Measurements from ENCODE around the gene RCOR2. TPM values are rescaled to one million over a fixed set of nuclear protein-coding genes. Genes with fewer than 3 reads are reported as not detected.

RCOR2 gene
- total RNA-seq, 4 donors from 2014 or later: 0.64 to 0.82 TPM; not detected in 2

GRCh38 chr11:63919267-63920125 is 2.5 kb upstream of the RCOR2 start:
- intact Hi-C loops (cut with DNase I; ENCODE audit: low total_unique reads): loop anchor here (5.0 kb wide), 1 partner anchor 72 kb away; no protein-coding TSS in a partner anchor
- in situ Hi-C loops (cut with MboI; ENCODE audit: low pct_ligation_motif_present in 1 of 4, low pct_unique_long_range_greater_than_20kb in 1 of 4, low sequenced_read_pairs in 3 of 4): no loop called here
- Histone ChIP-seq H3K36me3 (no peaks in the 10 kb centered on the region), H3K4me3 (peak overlapping the region in 3 of 4 donors; percentile 20 to 44 (median 28)), H3K27me3 (no peaks in the 10 kb centered on the region), H3K9me3 (no peaks in the 10 kb centered on the region), H3K27ac (peak overlapping the region; percentile 84 to 90 (median 86)), H3K4me1 (peaks cover 42 to 52% (median 49%) of the 10 kb centered on the region in 4 donors)
- WGBS, 2 donors (ENCODE audit: low coverage in 1 of 2): 22% methylated on average over 36 of the region's 41 CpGs; no CpG with 5 or more reads in 1 of the 2 donors
- DNase-seq: peak; percentile 50
- TF ChIP-seq EP300 (IDR thresholded peaks at IDR 0.05; ENCODE audit: low read depth): no peak
- no peak for TF ChIP-seq POLR2A (IDR thresholded peaks at IDR 0.05)
- no peak for TF ChIP-seq POLR2AphosphoS5 (IDR thresholded peaks at IDR 0.05)
- TF ChIP-seq CTCF (IDR thresholded peaks at IDR 0.05): no peak

GRCh38 chr11:63918507-63919191 is 1.7 kb upstream of the RCOR2 start:
- no peaks in the 10 kb centered on the region for H3K27me3 ChIP-seq
- in situ Hi-C loops (cut with MboI; ENCODE audit: low pct_ligation_motif_present in 1 of 4, low pct_unique_long_range_greater_than_20kb in 1 of 4, low sequenced_read_pairs in 3 of 4) (no loop called here), intact Hi-C loops (cut with DNase I; ENCODE audit: low total_unique reads) (no loop called here)
- no peaks in the 10 kb centered on the region for H3K9me3 ChIP-seq
- H3K4me1 ChIP-seq: peaks cover 42 to 52% (median 49%) of the 10 kb centered on the region in 4 donors
- TF ChIP-seq CTCF (IDR thresholded peaks at IDR 0.05) (no peak), EP300 (IDR thresholded peaks at IDR 0.05; ENCODE audit: low read depth) (no peak), POLR2AphosphoS5 (IDR thresholded peaks at IDR 0.05) (no peak), POLR2A (IDR thresholded peaks at IDR 0.05) (no peak)
- no peak for DNase-seq
- peak overlapping the region; percentile 84 to 90 (median 86) for H3K27ac ChIP-seq
- WGBS, 2 donors (ENCODE audit: low coverage in 1 of 2): 34 to 43% methylated on average over 3 to 9 of the region's 9 CpGs
- H3K36me3 ChIP-seq: no peaks in the 10 kb centered on the region
- peak overlapping the region in 3 of 4 donors; percentile 20 to 56 (median 28) for H3K4me3 ChIP-seq

- intact Hi-C loops (cut with DNase I; ENCODE audit: low total_unique reads): no loop called here
- peak; percentile 62 for DNase-seq
- in situ Hi-C loops (cut with MboI; ENCODE audit: low pct_ligation_motif_present in 1 of 4, low pct_unique_long_range_greater_than_20kb in 1 of 4, low sequenced_read_pairs in 3 of 4): no loop called here
- peak overlapping the region; percentile 84 to 90 (median 86) for H3K27ac ChIP-seq
- H3K27me3 ChIP-seq: no peaks in the 10 kb centered on the region
- H3K4me1 ChIP-seq: peaks cover 42 to 52% (median 49%) of the 10 kb centered on the region in 4 donors
- WGBS, 2 donors (ENCODE audit: low coverage in 1 of 2): 7% methylated on average over 40 of the region's 50 CpGs; no CpG with 5 or more reads in 1 of the 2 donors
- peak overlapping the region; percentile 1 to 56 (median 41) for H3K4me3 ChIP-seq
- TF ChIP-seq POLR2AphosphoS5 (IDR thresholded peaks at IDR 0.05): no peak
- no peak for TF ChIP-seq POLR2A (IDR thresholded peaks at IDR 0.05)
- TF ChIP-seq CTCF (IDR thresholded peaks at IDR 0.05): no peak
- no peak for TF ChIP-seq EP300 (IDR thresholded peaks at IDR 0.05; ENCODE audit: low read depth)
- no peaks in the 10 kb centered on the region for H3K9me3 ChIP-seq
- no peaks in the 10 kb centered on the region for H3K36me3 ChIP-seq
Observed at GRCh38 chr11:63917692-63918506, 935 bp upstream of the RCOR2 start.
